AG09309 (cell line): ENCODE measurements around the gene C2orf80.
A peak's percentile ranks its signal among the peaks of the same experiment; 100 is the strongest.

Experiments
- DNase-seq: peaks from one replicate; pipeline ENCODE4 v3.0.0-alpha.2; 2010; ENCODE audit warnings: low read depth
- H3K4me3 ChIP-seq: 2 replicates; pipeline ENCODE4 v1.5.1; 2011; ENCODE audit warnings: mild to moderate bottlenecking, low read depth, low read length, moderate library complexity; ENCODE audit not compliant: control insufficient read depth
- TF ChIP-seq, protein P1 (sequence below): IDR thresholded peaks from 2 replicates; pipeline ENCODE4 v1.5.1; 2011; ENCODE audit warnings: mild to moderate bottlenecking, low read depth, low read length, inconsistent platforms; ENCODE audit not compliant: insufficient read depth, control insufficient read depth; ENCODE audit errors: missing control alignments

The C2orf80 gene

DNA sequence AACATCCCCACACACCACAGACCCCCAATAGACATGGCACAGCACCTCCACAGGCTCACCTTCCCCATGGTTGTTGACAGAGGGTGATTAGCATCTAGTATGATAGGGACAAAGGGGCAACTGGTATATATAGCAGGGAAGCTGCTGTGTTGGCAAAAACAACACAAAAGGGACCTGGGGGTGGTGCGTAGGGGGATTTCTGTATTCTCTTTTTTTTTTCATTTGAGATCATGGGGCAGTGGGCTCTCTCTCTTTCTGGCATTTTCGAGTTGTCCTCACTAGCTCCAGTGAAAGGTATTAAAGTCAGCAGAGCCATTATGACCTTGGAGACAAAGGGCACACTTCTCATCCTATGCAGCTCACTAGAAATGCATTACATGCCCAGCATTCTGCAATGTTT lies 26.3 kb downstream of the C2orf80 start, which contains the start of gene CRYGA:
Gene CRYGA (minus strand): TSS at position 101 of the 400 bp plus-strand sequence. CDS start 33 bp downstream, at position 68.
- DNase-seq, result no peak
- TF ChIP-seq, protein P1, sequence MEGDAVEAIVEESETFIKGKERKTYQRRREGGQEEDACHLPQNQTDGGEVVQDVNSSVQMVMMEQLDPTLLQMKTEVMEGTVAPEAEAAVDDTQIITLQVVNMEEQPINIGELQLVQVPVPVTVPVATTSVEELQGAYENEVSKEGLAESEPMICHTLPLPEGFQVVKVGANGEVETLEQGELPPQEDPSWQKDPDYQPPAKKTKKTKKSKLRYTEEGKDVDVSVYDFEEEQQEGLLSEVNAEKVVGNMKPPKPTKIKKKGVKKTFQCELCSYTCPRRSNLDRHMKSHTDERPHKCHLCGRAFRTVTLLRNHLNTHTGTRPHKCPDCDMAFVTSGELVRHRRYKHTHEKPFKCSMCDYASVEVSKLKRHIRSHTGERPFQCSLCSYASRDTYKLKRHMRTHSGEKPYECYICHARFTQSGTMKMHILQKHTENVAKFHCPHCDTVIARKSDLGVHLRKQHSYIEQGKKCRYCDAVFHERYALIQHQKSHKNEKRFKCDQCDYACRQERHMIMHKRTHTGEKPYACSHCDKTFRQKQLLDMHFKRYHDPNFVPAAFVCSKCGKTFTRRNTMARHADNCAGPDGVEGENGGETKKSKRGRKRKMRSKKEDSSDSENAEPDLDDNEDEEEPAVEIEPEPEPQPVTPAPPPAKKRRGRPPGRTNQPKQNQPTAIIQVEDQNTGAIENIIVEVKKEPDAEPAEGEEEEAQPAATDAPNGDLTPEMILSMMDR, result no peak
- H3K4me3 ChIP-seq, result no peak within 1 kb of the TSS

DNA sequence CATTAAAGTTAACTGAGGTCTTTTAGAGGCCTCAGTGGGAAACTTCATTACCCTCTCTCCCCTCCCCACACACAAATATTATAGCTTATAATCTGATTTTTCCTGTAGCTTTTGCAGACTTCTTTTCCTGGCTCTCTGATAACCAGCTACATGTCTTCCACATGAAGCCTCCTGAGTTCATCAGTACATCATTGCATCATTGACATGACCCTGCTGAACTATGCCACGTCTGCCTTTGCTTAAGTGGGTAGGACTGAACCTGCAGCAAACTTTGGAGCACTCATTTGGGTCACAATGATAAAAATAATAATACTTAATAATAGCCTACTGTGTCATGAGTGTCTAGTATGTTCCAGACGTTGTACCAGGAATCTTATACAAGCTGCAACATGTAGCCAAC lies 33.4 kb downstream of the C2orf80 start:
- H3K4me3 ChIP-seq, result no peak overlapping the region
- no peak for DNase-seq
- TF ChIP-seq, protein P1, result no peak

DNA sequence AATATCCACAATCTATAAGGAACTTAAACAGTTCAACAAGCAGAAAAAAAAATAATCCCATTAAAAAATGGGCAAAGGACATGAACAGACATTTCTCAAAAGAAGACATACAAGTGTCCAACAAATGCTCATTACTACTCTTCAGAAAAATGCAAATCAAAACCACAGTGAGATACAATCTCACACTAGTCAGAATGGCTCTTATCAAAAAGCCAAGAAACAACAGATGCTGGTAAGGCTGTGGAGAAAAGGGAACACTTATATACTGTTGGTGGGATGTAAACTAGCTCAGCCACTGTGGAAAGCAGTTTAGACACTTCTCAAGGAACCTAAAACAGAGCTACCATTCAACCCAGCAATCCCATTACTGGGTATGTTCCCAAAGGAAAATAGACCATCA lies 36.7 kb downstream of the C2orf80 start:
- TF ChIP-seq, protein P1, result no peak
- DNase-seq, result no peak

DNA sequence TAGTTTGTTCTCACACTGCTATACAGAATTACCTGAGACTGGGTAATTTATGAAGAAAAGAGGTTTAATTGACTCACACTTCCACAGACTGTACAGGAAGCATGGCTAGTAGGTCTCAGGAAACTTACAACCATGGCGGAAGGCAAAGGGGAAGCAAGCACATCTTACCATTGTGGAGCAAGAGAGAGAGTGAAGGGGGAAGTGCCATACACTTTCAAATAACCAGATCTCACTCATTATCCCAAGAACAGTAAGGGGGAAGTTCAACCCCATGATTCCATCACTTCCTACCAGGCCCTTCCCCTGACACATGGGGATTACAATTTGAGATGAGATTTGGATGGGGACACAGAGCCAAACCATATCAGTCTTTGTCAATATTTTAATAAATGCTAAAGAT lies 38.9 kb downstream of the C2orf80 start:
- DNase-seq, result no peak
- no peak overlapping the region for H3K4me3 ChIP-seq
- TF ChIP-seq, protein P1, result no peak

More for the DNA sequence above, 36.7 kb downstream of the C2orf80 start:
- no peak overlapping the region for H3K4me3 ChIP-seq

DNA sequence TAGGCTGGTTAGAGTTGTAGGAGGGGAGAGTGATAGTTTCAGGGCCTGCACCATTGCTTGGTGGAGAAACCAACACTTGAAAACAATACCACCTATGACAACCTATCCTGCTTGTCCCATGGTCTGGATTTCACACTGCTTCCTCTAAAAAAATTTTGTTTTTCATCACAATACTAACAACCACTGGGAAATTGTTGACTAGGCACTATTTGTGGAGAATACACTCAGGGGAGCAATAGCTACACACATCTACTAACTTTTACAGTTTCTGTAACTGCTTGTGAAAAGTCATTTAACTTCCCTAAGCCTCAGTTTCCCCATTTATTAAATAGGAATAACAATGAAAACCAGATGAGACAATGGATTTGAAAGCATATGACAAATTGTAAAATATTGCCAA lies 39.7 kb downstream of the C2orf80 start:
- TF ChIP-seq, protein P1, result no peak

DNA sequence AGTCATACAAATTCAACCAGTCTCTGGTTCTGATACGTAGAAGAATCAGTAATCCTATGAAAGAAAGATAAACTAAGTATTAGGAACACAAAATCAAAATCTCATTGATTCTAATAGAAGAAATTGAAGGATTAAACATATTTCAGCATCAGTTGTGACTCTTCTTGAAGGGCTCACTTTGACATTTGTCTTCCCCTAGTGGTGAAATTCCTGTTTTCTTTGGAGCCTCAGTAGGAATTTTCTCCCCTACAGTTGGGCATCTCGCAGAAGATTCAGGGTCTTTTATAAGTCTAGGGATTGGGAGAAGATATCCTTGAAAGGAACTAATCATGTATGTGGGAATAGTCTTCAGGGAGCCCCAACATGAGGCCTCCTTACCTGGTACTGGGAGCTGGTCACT lies 41.0 kb downstream of the C2orf80 start:
- TF ChIP-seq, protein P1, result peak; percentile 15
- no peak for DNase-seq

More for the DNA sequence above, 39.7 kb downstream of the C2orf80 start:
- H3K4me3 ChIP-seq, result no peak overlapping the region
- DNase-seq, result no peak

DNA sequence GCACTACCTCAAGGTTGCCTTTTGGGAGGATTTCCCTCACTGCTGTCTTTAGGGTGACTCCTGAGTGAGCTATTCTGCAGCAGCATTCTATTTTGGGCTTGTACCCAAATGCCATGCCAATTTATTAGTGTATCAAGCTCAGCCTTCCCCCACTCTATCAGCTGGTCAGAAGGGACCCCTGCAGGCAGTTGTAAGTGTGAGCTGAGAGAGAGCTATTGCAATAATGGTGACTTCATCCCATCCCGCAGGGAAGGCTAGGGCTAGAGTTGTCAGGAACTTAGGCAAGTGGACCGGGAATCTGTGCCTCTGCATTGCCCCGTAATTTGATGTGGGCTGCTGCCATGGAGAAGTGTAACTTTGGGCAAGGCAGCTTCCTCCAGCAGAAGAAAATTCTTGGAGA lies 42.1 kb downstream of the C2orf80 start:
- no peak for DNase-seq
- TF ChIP-seq, protein P1, result no peak
- no peak overlapping the region for H3K4me3 ChIP-seq

More for the DNA sequence above, 41.0 kb downstream of the C2orf80 start:
- H3K4me3 ChIP-seq, result no peak overlapping the region
